ENCODE results near the gene IPCEF1. TPM values are rescaled to one million over a fixed set of nuclear protein-coding genes. Genes with fewer than 3 reads are reported as not detected.

The IPCEF1 gene
- total RNA-seq, 4 donors from 2014 or later: 3.1 to 9.7 (median 3.4) TPM

GRCh38 chr6:154238831-154239230 lies 117.8 kb downstream of the IPCEF1 start:
- H3K27ac ChIP-seq: no peak overlapping the region
- TF ChIP-seq CTCF (IDR thresholded peaks at IDR 0.05): no peak
- no peak for TF ChIP-seq POLR2A (IDR thresholded peaks at IDR 0.05)
- no peak for DNase-seq
- no peaks in the 10 kb centered on the region for H3K27me3 ChIP-seq
- H3K36me3 ChIP-seq: no peaks in the 10 kb centered on the region
- H3K4me3 ChIP-seq: no peak overlapping the region
- H3K4me1 ChIP-seq: no peaks in the 10 kb centered on the region
- intact Hi-C loops (cut with DNase I; ENCODE audit: low total_unique reads): no loop called here
- no peaks in the 10 kb centered on the region for H3K9me3 ChIP-seq

- no peak overlapping the region for H3K4me3 ChIP-seq
- H3K27me3 ChIP-seq: no peaks in the 10 kb centered on the region
- no peak overlapping the region for H3K27ac ChIP-seq
- no peak for TF ChIP-seq POLR2A (IDR thresholded peaks at IDR 0.05)
- no peak for TF ChIP-seq CTCF (IDR thresholded peaks at IDR 0.05)
- H3K4me1 ChIP-seq: no peaks in the 10 kb centered on the region
- no peaks in the 10 kb centered on the region for H3K36me3 ChIP-seq
- no peak for DNase-seq
- H3K9me3 ChIP-seq: no peaks in the 10 kb centered on the region
- intact Hi-C loops (cut with DNase I; ENCODE audit: low total_unique reads): no loop called here
Measured at GRCh38 chr6:154236646-154237301, 119.8 kb downstream of the IPCEF1 start.

GRCh38 chr6:154234019-154234772 lies 122.4 kb downstream of the IPCEF1 start:
- H3K27me3 ChIP-seq: no peaks in the 10 kb centered on the region
- H3K4me1 ChIP-seq: no peaks in the 10 kb centered on the region
- TF ChIP-seq POLR2A (IDR thresholded peaks at IDR 0.05) (no peak), CTCF (IDR thresholded peaks at IDR 0.05) (no peak)
- no peaks in the 10 kb centered on the region for H3K9me3 ChIP-seq
- intact Hi-C loops (cut with DNase I; ENCODE audit: low total_unique reads): no loop called here
- H3K36me3 ChIP-seq: no peaks in the 10 kb centered on the region
- no peak for DNase-seq
- H3K4me3 ChIP-seq: no peak overlapping the region
- no peak overlapping the region for H3K27ac ChIP-seq

GRCh38 chr6:154233383-154233782 lies 123.2 kb downstream of the IPCEF1 start:
- no peaks in the 10 kb centered on the region for H3K27me3 ChIP-seq
- H3K36me3 ChIP-seq: no peaks in the 10 kb centered on the region
- no peak overlapping the region for H3K27ac ChIP-seq
- no peak for TF ChIP-seq POLR2A (IDR thresholded peaks at IDR 0.05)
- TF ChIP-seq CTCF (IDR thresholded peaks at IDR 0.05): no peak
- H3K9me3 ChIP-seq: no peaks in the 10 kb centered on the region
- no peak overlapping the region for H3K4me3 ChIP-seq
- intact Hi-C loops (cut with DNase I; ENCODE audit: low total_unique reads): no loop called here
- no peak for DNase-seq
- H3K4me1 ChIP-seq: no peaks in the 10 kb centered on the region
